Pancreas (tissue), 10 donors: ENCODE data around the gene SNX33. TPM values are rescaled to one million over a fixed set of nuclear protein-coding genes. Genes with fewer than 3 reads are reported as not detected.
A peak's percentile ranks its signal among the peaks of the same experiment; 100 is the strongest.
"Not testable (repeated sequence)": the region's sequence is repeated elsewhere in the genome, so short reads cannot be mapped to it uniquely, and the experiment has no call there.

ENCODE experiments used
- ATAC-seq, 4 donors: fragments of 200-7000 bp; cut with Tn5 transposase; one replicate each; pipeline versions ENCODE4 v1.8.0 to v1.9.1; 2020; ENCODE audit warnings: mild to moderate bottlenecking in 4 of 4, moderate library complexity in 4 of 4
- DNase-seq, 6 donors: peaks; one replicate each; pipeline ENCODE4 v3.0.0-alpha.2; 2020
- FAIRE-seq: peaks from 2 replicates; lab custom pipeline; 2012; peaks lifted over from hg19 to GRCh38; lab: Jason Lieb, UNC
- H3K27ac ChIP-seq, 4 donors: fragments of 200-600 bp; sonication (generic); 1 replicate in 3 of 4; 2 replicates in 1 of 4; pipeline versions ENCODE4 v1.5.0 to v1.8.0; 2020
- H3K27me3 ChIP-seq, 4 donors: fragments of 200-600 bp; one replicate each; pipeline ENCODE4 v1.8.0; 2021
- H3K36me3 ChIP-seq, 3 donors: fragments of 200-600 bp; sonication (generic) in 1 of 3; one replicate each; pipeline versions ENCODE4 v1.5.0 to v1.8.0; 2020 to 2021
- H3K4me1 ChIP-seq, 3 donors: fragments of 200-600 bp; one replicate each; pipeline ENCODE4 v1.8.0; 2021
- H3K4me3 ChIP-seq, 4 donors: fragments of 200-600 bp; sonication (generic) in 2 of 4; one replicate each; pipeline versions ENCODE4 v1.5.0 to v1.8.0; 2020 to 2021
- H3K9me3 ChIP-seq, 4 donors: fragments of 200-600 bp; one replicate each; pipeline ENCODE4 v1.8.0; 2021
- WGBS, 2 donors: extraction: QIAGEN DNeasy Blood & Tissue Kit; methylation state at CpG; one replicate each; pipeline ENCODE4 v1.1.7; 2013; 5-methylcytosine and 5-hydroxymethylcytosine counted together
- intact Hi-C, 3 donors: fragments of 100-400 bp; cut with DNase I; formaldehyde crosslinking; loops; one replicate each; pipeline versions ENCODE4 v1.11.1 to v1.14.2; 2022
- polyA plus RNA-seq, 2 donors: library from polyadenylated mRNA; stranded (reverse); fragments of 200-250 nt; gene quantifications; one replicate each; pipeline ENCODE4 v1.2.3, GENCODE V29; 2013
- total RNA-seq, 6 donors: library from RNA; stranded (reverse); fragmentation: NEBNext Ultra II Directional in 4 of 6; extraction: Animal tissue kit (Norgen Biotek cat#: 25700) in 4 of 6; gene quantifications; one replicate each; pipeline versions ENCODE4 v1.2.1 to v1.2.4, GENCODE V29; 2021 to 2023
- TF ChIP-seq, protein P1 (sequence below), 4 donors: fragments of 200-600 bp; sonication (generic) in 3 of 4; IDR thresholded peaks; one replicate each; pipeline versions ENCODE4 v1.5.0 to v1.8.0; 2021; ENCODE audit warnings: antibody characterized with exemption in 4 of 4
- donor health status: healthy with polysubstance abuse.
- donor health status: DM: no; HTN: no; CAD: no; lungs with moderate emphysema.
- donor health status: DM: no; HTN: no; CAD: no.
- donor health status: control.
- donor health status: control.
- donor health status: Bipolar disorder and iron deficiency.
- donor health status: DM: yes; HTN: yes; CAD: no.
- donor health status: DM: no; HTN: no; CAD: no.
- donor health status: DM: no; HTN: no; CAD: no.
- donor health status: DM: yes; HTN: yes; CAD: no.

Gene SNX33
- total and polyA plus RNA-seq, 8 donors, result 9.8 to 24.1 (median 13.9) TPM

DNA sequence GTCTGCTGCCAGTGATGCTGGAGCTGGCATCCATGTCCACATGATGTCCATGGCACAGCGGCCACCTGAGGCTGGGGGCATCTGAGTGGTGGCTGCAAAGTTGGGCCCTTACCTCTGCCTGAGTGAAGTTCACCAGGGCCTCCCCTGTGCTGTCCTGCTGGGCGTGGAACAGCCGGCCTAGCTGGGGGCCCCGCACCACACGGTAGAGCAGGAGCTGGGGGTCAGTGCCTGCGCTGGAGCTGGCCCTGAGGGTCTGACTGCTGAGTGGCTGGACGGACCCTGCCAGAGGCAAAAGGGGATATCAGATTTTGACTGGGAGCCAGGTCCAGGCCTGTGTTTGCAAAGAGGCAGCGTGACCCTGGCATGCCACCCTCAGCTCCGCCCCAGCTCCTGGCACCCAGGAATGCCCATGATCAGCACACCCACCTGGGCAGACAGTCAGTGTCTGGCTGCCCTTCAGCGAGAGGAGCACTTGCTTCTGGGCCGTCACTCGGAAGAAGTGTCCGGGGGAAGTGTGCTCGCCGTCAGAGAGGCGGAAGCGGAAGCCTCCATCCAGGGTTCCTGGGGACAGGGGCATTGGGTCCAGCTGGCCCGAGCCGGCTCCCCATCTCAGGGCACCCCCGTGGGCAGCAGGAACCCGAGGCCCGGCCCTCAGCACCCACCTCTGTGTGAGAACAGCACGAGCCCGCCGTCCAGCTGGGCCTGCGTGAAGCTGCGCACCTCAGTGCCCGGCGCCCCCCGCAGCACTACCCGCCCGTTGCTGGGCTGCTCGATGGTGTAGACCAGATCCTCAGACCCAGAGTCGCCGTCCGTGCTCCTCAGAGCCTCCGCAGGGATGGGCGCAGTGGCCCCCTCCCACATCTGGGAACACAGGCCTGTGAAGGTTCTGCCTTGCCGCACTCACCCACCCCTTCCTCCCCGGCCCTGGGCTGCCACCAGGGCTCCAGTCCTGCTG, 34.7 kb downstream of the SNX33 start:
- Histone ChIP-seq H3K27me3 (no peaks in the 10 kb centered on the region), H3K9me3 (no peaks in the 10 kb centered on the region), H3K36me3 (no peaks in the 10 kb centered on the region), H3K27ac (no peak overlapping the region), H3K4me1 (no peaks in the 10 kb centered on the region), H3K4me3 (no peak overlapping the region)
- ATAC-seq, result peak in 1 of 4 donors; percentile 2
- DNase-seq, result peak in 1 of 6 donors; percentile 79
- FAIRE-seq, result no peak
- intact Hi-C loops, result loop anchor here (5.0 to 10.0 kb wide), 4 partner anchors 48 to 318 kb away; partner anchors contain the start of genes MAN2C1 (in 2 of the 3) and SNUPN (in 1 of the 3)
- 70 to 78% methylated on average over 35 to 40 of the region's 40 CpGs for WGBS, 2 donors
- TF ChIP-seq, protein P1, sequence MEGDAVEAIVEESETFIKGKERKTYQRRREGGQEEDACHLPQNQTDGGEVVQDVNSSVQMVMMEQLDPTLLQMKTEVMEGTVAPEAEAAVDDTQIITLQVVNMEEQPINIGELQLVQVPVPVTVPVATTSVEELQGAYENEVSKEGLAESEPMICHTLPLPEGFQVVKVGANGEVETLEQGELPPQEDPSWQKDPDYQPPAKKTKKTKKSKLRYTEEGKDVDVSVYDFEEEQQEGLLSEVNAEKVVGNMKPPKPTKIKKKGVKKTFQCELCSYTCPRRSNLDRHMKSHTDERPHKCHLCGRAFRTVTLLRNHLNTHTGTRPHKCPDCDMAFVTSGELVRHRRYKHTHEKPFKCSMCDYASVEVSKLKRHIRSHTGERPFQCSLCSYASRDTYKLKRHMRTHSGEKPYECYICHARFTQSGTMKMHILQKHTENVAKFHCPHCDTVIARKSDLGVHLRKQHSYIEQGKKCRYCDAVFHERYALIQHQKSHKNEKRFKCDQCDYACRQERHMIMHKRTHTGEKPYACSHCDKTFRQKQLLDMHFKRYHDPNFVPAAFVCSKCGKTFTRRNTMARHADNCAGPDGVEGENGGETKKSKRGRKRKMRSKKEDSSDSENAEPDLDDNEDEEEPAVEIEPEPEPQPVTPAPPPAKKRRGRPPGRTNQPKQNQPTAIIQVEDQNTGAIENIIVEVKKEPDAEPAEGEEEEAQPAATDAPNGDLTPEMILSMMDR (IDR thresholded peaks at IDR 0.05), result no peak

DNA sequence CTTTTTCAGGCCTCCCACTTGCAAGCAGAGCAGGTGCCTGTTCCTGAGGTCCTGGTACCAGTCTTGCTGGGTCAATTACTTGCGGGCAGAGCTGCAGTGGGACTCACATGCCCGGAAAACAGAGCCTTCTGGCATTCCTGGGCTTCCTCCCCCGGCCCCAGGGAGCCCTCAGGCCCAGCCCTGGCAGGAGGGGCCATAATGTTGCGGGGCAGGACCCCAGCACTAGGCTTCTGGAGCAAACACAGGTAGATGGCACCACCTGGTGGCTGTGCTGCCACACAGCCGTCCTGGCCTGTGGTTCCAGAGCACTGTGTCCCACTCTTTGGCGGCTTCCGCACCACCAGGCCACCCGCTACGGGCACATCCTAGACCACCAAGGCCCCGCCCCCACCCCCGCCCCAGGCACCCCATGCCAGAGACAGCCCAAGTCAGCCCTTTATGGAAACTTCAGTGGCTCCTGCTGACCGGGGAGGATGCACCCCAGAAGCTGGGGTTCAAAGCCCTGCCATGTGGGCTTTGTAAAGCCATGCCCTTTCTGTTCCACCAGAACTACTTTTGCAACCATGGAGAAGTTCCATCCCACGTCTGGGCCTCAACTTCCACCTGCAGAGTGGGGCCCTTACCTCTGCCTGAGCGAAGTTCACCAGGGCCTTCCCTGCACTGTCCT, 36.1 kb downstream of the SNX33 start:
- TF ChIP-seq, protein P1 (IDR thresholded peaks at IDR 0.05), result peak; percentile 64 to 73 (median 68)
- peak; percentile 48 to 87 (median 74) for DNase-seq
- H3K4me3 ChIP-seq, H3K27me3 ChIP-seq, H3K36me3 ChIP-seq, H3K9me3 ChIP-seq, H3K27ac ChIP-seq, H3K4me1 ChIP-seq, FAIRE-seq: not testable (repeated sequence)
- ATAC-seq, result peak; percentile 69 to 82 (median 82)
- WGBS, 2 donors, result 17 to 19% methylated on average over 14 of the region's 14 CpGs
- intact Hi-C loops, result loop anchor here (5.0 to 10.0 kb wide), 4 partner anchors 49 to 319 kb away; partner anchors contain the start of genes MAN2C1 (in 2 of the 3) and SNUPN (in 1 of the 3)

DNA sequence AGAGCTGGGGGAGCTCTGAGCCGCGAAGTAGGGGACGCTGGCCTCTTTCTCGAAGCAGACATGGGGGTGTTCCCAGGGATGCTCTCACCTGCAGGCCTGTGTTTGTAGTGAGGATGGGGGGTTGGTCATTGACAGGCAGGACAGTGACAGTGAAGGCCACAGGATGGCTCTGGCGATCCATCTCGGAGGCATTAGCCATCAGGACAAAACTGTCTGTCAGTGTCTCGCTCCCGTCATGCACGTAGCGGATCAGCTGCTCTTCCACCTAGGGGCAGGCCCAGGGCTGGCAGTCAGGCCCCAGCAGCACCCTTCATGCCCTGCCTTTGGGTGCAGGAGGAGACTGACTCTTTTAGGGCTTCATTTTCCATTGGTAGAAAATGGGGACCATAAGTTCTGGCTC, 36.9 kb downstream of the SNX33 start:
- TF ChIP-seq, protein P1 (IDR thresholded peaks at IDR 0.05), result no peak
- WGBS, 2 donors, result 87 to 90% methylated on average over 10 of the region's 10 CpGs
- H3K27me3 ChIP-seq, result no peaks in the 10 kb centered on the region
- H3K9me3 ChIP-seq, result no peaks in the 10 kb centered on the region
- FAIRE-seq (no peak), ATAC-seq (no peak), DNase-seq (peak in 1 of 6 donors; percentile 46)
- H3K4me3 ChIP-seq, result no peak overlapping the region
- H3K27ac ChIP-seq, result no peak overlapping the region
- H3K4me1 ChIP-seq, result no peaks in the 10 kb centered on the region
- H3K36me3 ChIP-seq, result no peaks in the 10 kb centered on the region
- intact Hi-C loops, result loop anchor here (5.0 to 10.0 kb wide), 4 partner anchors 50 to 320 kb away; partner anchors contain the start of genes MAN2C1 (in 2 of the 3) and SNUPN (in 1 of the 3)

DNA sequence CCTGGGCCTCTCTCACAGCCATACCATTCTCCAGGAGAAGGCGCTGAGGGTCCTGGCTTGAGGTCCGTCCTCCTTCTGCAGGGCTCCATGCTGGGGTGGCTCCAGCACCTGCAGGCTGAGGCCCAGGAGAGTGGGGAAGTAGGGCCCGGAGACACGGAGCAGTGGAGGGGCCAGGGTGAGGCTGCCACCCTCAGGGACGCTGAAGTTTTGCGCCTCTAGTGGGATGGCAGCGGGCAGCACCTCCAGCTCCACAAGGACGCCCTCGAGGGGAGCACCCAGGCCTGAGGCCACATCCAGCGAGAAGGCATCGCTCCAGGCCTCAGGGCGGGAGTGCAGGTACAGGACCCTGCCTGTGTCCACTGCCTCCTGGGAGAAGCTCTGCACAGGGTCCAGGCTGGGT, 37.5 kb downstream of the SNX33 start:
- intact Hi-C loops, result loop anchor here (10.0 kb wide), 3 partner anchors 50 to 320 kb away; partner anchors contain the start of genes MAN2C1 (in 1 of the 3) and SNUPN (in 1 of the 3)
- no peaks in the 10 kb centered on the region for H3K36me3 ChIP-seq
- DNase-seq (peak in 1 of 6 donors; percentile 41), FAIRE-seq (no peak), ATAC-seq (no peak)
- H3K4me3 ChIP-seq, result no peak overlapping the region
- no peaks in the 10 kb centered on the region for H3K4me1 ChIP-seq
- no peaks in the 10 kb centered on the region for H3K9me3 ChIP-seq
- no peak overlapping the region for H3K27ac ChIP-seq
- TF ChIP-seq, protein P1 (IDR thresholded peaks at IDR 0.05), result no peak
- WGBS, 2 donors, result 67 to 74% methylated on average over 12 of the region's 12 CpGs
- H3K27me3 ChIP-seq, result no peaks in the 10 kb centered on the region
